CD4-positive, alpha-beta T cell treated with Interleukin-17A for 4 hours (primary cell): Measurements from ENCODE around the gene PALD1.

Experiments
- DNase-seq: peaks from one replicate; pipeline ENCODE4 v3.0.0-alpha.2; 2020; ENCODE audit warnings: mixed read lengths

PALD1 gene

DNA sequence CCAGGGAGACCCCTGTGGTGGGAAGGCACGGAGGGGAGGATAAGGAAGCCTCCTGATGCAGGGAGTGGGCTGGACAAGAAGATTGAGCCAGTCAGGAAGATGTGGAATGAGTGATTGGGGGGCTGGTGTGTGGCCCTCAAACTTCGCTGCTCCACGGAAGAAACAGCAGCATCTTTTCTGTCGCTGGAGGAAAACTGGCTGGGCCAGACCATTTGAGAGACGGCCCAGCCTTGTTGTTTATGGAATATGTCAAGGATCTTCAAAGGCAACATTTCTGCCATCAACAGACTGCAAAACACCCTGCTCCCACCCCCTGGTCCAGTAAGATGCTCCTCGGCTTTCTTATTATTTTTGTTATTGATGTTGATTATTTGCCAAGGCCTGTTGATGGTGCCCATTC is 29.4 kb downstream of the PALD1 start:
- DNase-seq = no peak

DNA sequence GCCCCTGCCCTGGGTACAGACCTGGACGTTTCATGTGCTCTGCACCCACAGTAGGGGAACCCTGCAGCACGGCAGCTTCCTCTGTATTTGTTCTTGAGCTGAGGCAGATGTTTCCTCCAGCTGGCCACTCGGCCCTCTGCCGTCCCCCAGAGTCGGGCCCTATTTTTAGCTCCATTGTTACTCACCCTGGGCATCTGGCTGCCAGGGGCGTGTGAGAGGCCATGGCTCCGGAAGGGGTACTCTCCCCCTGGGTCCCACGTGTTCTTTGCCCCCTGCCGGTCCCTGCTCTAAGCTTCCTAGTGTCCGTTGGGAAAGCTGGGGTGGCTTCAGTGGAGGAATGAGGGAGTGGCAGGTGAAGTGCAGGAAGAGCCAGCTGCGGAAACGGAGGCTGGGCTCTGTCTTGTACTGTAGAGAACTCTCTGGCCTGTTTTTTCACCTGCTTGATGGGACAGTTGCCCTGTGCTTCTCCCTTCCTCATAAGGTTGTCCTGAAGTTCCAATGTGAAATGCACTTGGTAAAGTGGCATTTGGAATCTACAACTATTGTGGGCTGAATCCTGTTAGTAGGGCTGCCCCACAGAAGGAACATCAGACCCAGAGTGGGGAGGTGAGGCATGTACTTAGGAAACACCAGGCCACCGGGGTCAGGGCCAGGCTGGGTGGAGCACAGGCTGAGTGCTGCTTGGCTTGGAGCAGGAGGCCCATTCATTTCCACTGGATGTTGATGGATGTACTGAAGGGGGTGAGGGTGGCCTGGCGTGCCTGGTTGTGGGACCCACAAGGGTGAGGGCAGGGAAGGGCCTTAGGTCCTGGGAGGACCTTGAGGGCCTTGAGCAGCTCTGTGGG is 30.6 kb downstream of the PALD1 start:
- DNase-seq = no peak

DNA sequence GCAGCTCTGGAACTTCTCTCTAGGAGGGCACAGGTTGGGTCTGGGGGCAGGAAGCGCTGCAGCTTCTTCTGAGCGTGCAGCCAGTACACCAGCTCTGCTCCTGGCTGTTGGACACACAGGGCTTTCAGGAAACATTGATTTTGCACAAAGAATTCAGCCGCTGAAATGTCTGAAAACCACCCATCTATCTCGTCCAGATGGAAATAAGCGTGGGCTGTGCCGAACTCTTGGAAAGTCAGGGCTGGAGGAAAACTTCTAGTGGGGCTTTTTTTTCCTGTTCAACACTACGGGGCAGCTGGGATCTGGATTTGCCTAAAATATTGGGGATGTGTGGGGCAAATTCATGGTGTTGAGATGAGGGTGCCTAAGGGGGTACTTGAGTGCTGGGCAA is 31.2 kb downstream of the PALD1 start:
- DNase-seq = no peak

DNA sequence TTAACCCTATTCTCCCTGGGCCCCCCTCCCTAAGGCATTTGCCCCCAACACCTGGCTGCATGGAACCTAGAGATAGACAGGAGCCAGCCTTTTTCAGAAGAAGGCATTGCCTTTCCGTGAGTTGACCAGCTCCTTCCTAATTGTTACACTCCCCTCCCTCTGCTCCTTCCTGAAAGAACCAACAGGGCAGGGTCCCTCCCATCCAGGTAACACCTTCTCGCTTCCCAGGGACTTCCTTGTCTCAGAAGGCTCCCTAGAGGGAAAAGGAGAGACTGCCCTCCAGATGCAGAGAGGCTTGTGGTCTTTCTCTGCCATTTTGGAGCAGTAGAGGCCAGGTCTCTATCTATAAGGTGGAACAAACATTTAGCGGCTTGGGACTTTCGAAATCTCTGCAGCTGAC is 31.9 kb downstream of the PALD1 start:
- DNase-seq = no peak

DNA sequence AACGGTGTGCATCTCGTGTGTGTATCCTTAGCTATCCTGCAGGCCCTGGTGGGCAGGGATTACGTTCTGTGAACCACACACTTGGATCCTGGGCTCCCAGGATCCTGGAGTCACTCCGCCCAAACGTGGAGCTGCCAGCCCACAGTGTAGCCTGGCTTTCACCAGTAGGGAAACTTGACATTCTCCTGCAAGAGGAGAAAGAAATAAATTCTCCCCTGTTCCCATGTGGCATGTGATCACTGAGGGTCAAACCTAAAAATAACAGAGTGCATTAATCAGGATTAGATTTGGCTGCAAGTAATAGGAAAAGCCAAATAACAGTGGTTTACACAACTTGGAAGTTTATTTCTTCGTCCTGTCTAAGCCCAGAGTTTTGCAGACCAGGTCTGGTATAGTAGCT is 32.3 kb downstream of the PALD1 start:
- no peak for DNase-seq

DNA sequence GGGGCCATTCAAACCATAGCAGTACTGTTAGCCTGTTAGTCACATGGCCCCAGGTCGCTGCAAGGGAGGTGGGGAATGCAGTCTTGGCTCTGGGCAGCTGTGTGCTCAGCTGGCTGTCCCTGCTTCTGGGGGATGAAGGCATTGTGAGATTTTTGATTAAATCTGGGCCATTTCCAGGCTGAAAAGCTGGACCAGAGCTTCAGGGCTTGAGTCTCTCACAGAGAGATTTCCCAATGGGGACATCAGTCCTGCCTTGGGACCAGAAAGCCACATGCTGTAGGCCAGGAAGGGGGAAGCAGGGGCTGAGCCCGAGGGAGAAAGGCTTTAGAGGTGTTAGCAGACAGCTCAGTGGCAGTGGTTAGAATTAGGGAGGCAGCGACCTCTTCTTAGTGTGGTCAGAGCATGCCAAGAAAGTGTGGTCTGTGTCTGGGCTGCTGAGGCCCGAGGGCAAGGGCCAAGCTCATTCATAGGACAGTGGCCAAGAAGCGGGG is 33.6 kb downstream of the PALD1 start:
- DNase-seq = no peak

DNA sequence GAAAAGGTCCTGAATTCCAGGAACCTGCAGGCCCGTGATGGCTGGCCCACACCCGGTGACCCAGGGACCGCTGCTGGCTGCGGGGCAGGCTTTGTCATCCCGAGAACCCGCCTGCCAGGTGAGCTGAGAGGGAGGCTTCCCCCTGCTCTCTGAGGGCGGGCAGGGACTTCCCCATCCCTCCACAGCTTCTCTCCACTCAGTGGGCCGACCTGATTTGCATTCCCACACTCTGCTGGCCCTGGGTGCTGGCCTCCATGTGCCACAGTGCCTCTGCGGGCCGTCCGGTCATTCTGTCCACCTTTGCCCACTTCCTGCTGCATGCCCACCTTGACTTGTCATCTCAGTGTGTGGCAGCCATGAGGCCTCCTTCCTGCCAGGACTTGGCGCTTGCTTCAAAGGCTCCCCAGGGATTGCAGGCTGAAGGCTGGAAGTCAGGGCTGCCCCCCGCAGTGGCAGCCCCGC is 35.3 kb downstream of the PALD1 start:
- no peak for DNase-seq

DNA sequence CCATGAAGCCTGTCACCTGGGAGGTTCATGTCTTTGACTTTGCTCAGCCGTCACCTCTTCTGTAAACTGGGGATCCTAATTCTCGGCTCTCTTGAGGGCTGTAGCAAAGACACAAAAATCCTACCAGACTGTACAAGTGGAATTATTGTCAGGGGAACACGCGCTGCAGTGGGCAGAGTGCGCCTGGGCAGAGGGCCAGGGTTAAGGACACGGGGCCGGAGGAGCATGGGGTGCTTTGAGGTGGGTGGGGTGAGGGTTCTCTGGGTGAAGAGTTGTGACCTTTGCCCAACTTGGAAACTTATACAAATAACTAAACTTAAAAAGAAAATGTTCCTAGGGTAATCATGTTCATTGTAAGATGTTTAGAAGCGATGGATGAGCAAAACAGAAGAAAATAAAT is 36.0 kb downstream of the PALD1 start:
- no peak for DNase-seq

DNA sequence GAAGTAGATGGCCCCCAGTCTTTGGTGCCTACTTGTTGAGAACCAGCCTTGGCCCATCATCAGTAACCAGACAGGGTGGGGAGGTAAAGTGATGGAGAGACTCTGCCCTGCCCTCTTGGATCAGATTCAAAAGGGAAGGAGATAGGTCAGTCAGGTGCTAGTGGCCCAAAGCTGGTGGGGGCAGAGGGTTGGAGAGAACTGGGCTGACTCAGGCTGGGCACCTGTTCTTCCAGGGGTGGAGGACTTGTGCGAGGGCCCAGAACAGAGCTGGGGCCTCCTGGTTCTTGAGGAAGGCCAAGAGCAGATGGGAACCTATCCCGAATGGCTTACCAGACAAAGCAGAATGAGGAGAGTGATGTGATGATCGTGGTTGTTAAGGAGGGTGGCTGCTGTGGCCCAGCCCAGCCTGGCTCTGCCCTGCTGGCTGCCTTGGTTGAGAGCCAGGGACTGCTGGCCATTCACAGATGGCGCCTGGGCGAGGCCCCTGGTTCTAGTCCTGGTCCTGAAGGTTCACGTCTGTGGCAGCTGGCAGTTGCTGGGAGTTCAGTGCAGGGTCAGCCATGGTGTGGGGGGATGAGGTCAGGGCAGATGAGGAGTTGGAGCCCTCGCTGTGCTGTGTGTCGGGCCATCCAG is 36.6 kb downstream of the PALD1 start:
- no peak for DNase-seq

DNA sequence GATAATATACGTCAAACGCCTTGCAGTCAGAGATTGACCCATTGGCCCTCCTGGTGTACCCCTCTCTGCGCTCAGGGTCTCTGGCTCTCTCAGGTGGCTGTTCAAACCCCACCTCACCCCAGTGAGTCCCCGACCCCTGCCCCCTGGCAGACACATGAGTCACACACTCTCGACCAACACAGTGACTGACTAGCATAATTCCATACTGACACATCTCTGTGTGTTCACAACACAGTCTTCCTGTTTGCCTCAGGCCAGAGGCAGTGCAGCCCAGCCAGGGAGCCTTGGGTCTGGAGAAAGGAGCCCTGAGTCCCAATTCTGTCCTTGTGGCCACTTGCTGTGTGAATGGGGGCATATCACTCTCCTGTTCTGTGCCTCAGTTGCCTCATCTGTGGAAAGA is 40.1 kb downstream of the PALD1 start:
- no peak for DNase-seq

DNA sequence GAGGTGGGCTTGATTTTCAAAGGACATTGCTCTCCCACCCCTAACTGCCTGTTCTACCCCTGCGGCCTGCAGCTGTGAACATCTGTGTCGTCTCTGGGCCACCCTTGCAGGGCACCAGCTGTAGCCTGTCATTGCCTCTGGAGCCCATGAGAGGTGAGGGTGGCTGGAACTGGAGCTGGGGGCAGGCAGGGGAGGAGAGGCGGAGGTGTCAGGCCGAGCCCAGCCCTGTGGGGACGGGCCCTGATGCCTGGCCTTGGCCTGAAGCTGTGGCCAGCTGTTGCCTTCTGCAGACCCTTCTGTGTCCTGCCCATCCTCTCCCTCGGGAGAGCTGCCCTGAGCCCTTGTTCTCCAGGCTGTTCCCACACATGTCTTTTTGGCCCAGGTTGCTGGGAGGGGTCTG is 44.5 kb downstream of the PALD1 start:
- no peak for DNase-seq

DNA sequence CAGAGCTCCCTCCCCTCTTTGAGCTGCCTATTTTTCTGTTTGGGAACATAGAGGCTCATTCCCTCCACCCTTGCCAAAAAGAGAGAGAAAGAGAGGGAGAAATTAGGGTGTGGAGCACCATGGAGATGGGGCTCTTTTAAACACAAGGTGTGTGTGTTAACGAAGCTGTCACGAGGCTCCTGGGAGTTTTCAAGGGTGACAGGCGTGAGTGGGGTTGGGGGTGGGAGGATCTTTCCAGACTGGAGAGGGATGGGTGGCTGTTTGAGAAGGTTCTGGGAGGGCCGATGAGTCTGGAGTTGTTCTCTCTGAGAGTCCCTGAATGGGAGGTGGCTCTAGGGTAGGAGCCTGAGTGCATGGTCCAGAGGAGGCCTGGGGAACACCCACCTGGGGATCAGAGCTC is 45.0 kb downstream of the PALD1 start:
- DNase-seq = no peak

DNA sequence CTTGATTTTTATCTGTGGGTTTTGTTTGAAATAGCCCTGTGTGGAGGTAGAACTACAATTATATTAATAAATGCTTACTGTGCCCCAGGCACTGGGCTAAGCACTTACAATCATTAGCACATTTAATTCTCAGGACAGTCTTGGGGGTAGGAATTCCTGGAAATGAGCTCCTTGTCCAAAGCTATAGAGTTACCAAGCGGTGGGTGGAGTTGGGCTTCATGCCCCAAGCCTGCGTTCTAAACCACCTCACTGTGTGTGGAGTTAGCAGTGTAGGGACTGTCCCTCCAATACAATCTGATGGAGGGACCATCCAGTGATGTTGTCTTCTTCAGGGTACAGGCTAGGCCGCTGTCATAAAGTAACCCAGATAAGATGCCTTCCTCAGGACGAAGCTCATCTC is 49.7 kb downstream of the PALD1 start:
- no peak for DNase-seq

DNA sequence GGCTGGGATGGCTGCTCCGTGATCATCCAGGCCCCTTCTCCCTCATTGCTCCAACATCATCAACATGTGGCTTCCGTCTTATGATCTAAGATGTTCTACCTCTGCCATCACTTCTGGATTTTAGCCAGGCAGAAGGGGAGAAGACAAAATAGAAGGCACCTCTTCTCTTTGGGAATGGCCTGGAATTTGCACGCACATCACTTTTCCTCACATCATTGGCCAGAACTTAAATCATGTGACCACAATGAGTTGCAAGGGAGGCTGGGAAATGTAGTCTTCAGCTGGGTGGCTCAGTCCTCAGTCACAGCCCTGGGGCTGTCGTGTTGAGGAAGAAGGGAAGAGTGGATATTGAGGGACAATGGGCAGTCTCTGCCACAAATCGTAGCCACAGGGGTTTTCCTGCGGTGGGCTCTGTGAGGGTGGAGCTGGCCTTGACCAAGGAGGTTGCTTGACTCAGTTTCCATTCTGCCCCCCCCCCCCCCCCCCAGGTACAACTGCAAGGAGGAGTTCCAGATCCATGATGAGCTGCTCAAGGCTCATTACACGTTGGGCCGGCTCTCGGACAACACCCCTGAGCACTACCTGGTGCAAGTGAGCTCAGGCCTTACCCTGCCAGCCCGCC is 50.3 kb downstream of the PALD1 start:
- no peak for DNase-seq

DNA sequence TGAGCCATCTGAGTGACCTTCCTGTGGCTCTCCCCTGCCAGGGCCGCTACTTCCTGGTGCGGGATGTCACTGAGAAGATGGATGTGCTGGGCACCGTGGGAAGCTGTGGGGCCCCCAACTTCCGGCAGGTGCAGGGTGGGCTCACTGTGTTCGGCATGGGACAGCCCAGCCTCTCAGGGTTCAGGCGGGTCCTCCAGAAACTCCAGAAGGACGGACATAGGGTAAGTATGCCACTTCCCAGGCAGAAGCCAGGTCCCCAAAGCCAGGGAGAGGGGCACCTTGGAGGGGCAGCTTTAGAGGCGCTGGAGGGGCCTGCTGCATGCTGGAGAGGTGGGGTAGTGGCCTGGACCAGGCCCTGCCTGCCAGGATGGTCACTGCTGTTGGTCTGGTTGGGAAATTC is 51.3 kb downstream of the PALD1 start:
- no peak for DNase-seq

DNA sequence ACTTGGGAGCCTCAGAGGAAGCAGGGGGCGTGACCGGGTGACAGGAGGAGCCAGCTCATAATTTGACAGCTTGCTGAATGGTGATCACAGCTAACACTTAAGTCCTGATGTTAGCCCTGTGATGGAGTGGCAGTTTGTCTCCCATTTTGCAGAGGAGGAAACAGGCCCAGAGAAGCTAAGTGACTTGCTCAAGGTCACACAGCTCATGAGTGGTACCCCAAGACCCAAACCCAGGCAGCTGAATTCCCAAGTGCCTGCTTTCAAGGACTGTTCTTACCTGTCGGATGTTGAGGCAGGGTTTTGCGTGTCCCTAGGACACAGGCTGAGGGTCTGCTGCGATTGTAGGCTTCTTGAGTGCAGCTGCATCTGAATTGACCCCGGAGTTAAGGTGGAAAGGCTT is 51.7 kb downstream of the PALD1 start:
- DNase-seq = no peak

DNA sequence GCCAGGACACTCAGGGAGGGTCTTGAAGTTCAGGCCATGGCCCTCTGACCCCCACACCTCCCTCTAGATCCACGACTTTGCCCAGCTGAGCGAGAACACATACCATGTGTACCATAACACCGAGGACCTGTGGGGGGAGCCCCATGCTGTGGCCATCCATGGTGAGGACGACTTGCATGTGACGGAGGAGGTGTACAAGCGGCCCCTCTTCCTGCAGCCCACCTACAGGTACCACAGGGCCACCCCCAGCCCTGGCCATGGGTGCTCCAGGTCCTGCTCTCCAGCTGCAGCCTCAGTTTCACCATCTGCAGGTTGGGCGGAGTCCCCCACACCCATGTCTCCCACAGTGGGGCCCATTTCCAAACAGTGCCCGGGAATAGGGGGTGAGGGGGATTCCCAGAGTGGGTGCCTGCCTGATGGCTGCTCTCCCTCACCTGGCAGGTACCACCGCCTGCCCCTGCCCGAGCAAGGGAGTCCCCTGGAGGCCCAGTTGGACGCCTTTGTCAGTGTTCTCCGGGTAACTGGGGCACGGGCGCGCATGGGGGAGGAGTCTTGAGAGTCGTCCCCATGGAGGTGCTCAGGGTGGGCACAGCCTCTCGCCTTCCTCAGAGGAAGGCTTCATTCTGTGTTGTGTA is 54.1 kb downstream of the PALD1 start:
- no peak for DNase-seq

DNA sequence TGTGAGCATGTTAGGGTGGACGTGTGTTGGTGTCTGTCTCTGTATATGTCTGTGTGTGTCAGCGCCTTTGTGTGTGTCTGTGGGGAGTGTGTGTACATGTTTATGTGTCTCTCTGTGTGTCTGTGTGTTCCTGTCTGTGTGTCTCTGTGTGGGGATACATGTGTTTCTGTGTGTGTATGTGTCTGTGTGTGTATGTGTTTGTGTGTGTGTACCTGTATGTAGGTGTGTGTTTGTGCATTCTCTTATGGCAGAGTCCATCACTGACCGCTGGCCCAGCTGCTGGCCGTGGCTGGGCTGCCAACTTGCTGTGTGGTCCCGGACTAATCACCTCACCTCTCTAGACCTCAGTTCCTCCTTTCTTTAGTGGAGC is 54.6 kb downstream of the PALD1 start:
- DNase-seq = no peak

DNA sequence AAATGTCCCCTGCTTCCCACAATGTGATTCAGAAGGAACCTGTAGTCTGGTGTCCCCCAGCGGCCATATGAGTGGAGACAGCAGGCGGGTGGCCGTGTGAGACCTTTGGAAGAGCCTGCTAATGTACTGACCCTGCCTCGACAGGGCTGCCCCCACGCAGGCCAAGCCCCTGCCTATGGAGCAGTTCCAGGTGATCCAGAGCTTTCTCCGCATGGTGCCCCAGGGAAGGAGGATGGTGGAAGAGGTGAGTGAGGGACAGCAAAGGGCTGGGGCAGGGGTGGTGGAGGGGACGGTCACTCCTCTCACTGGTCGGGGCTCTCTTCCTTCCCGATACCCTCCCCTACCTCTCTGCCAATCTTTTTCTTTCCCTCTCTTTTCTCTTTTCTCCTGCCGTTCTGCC is 55.7 kb downstream of the PALD1 start:
- DNase-seq = no peak

DNA sequence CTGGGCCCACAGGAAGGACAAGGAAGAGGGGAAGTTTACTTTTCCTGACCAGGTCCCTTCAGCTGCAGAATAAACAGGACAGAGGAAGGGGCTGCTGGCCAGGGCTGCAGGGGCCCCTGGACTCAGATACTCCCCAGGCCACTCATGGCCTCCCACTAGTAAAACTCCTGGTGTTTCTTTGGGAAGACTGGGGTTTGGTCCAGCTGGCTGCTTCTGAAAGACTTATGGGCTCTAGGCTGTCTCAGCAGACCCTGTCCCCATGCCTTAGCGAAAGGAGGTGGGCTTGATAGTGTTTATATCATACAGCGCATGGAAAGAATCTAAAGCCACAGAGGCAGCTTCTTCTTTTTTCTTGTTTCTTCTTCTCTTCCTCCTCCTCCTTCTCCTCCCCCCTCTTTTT is 56.4 kb downstream of the PALD1 start:
- DNase-seq = no peak

DNA sequence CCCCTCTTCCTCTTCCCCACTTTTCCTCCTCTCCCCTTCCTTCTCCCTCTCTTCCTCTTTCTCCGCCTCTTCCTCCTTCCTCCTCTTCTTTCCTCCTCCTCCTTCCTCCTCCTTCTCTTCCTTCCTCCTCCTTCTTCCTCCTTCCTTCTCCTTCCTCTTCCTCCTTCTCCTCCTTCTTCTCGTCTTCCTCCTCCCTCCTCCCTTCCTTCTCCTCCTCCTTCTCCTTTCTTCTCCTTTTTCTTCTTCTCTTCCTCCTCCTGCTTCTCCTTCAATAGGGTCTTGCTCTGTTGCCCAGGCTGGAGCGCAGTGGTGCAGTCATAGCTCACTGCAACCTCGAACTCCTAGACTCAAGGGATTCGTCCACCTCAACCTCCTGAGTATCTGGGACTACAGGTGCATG is 56.9 kb downstream of the PALD1 start:
- no peak for DNase-seq

DNA sequence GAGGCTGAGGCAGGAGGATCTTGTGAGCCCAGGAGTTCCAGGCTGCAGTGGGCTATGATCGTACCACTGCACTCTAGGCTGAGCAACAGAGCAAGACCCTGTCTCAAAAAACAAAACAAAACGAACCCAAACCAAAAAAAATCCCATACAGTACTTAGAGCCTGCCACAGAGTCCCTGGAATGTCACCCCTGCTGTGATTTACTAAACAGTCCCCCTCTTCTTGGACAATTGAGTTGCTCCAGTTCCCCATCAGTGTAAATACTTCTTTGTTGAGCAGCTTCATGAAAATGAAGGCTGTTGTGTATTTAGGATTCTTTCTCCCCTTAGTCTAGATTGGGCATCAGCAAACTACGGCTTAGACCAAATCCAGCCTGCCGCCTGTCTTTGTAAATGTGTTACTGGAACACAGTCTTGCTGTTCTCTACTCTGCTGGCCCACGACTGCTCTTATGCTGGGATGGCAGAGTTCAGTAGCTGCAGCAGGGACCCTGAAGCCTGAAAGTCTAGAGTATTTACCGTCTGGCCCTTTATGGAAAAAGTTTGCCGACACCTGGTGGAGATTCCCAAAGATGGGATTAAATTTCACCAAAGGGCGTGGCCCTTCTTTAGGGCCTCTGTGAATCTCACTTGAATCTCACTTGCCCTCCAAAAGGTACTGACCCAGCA is 57.8 kb downstream of the PALD1 start:
- no peak for DNase-seq
